Stimulated activated CD8-positive, alpha-beta memory T cell treated with anti-CD3 and anti-CD28 coated beads, Interleukin-4, amount 100 ng/mL, for 24 hours (primary cell): ENCODE results near the gene SBSN.
"Not testable (repeated sequence)": the region's sequence is repeated elsewhere in the genome, so short reads cannot be mapped to it uniquely, and the experiment has no call there.

Source experiments
- DNase-seq: peaks from one replicate; pipeline ENCODE4 v3.0.0-alpha.2; 2020; ENCODE audit warnings: low read depth

The SBSN gene

GRCh38 chr19:35508129-35508528 is 20.0 kb downstream of the SBSN start:
- DNase-seq, result no peak

GRCh38 chr19:35507561-35507960 is 20.6 kb downstream of the SBSN start:
- DNase-seq, result no peak

- no peak for DNase-seq
Measured at GRCh38 chr19:35506011-35506410, 22.1 kb downstream of the SBSN start.

- DNase-seq, result no peak
Measured at GRCh38 chr19:35502751-35503150, 25.4 kb downstream of the SBSN start.

GRCh38 chr19:35501684-35502083 is 26.4 kb downstream of the SBSN start:
- no peak for DNase-seq

- no peak for DNase-seq
Measured at GRCh38 chr19:35500611-35501010, 27.5 kb downstream of the SBSN start.

- no peak for DNase-seq
Measured at GRCh38 chr19:35498984-35499527, 29.1 kb downstream of the SBSN start.

GRCh38 chr19:35498220-35498619 is 29.9 kb downstream of the SBSN start:
- DNase-seq, result no peak

- no peak for DNase-seq
Measured at GRCh38 chr19:35497406-35497805, 30.7 kb downstream of the SBSN start.

GRCh38 chr19:35495107-35496064 is 32.7 kb downstream of the SBSN start:
- peak; percentile 68 for DNase-seq

- DNase-seq, result no peak
Measured at GRCh38 chr19:35493971-35494370, 34.1 kb downstream of the SBSN start.

GRCh38 chr19:35491836-35492360 is 36.2 kb downstream of the SBSN start:
- no peak for DNase-seq

- DNase-seq, result no peak
Measured at GRCh38 chr19:35490364-35490763, 37.7 kb downstream of the SBSN start, which contains the start of gene KRTDAP. Gene KRTDAP, minus strand, starts transcription at chr19:35490464. Its CDS starts 22 bp downstream, at chr19:35490442.

GRCh38 chr19:35488677-35489076 is 39.4 kb downstream of the SBSN start:
- DNase-seq, result no peak

- no peak for DNase-seq
Measured at GRCh38 chr19:35487656-35488182, 40.4 kb downstream of the SBSN start.

- no peak for DNase-seq
Measured at GRCh38 chr19:35486268-35486708, 41.8 kb downstream of the SBSN start.

GRCh38 chr19:35484252-35485036 is 43.7 kb downstream of the SBSN start:
- no peak for DNase-seq

GRCh38 chr19:35483089-35483488 is 45.0 kb downstream of the SBSN start:
- DNase-seq, result no peak

GRCh38 chr19:35478794-35479677 is 49.1 kb downstream of the SBSN start:
- no peak for DNase-seq

- DNase-seq, result no peak
Measured at GRCh38 chr19:35476149-35476548, 52.0 kb downstream of the SBSN start.

- DNase-seq, result not testable (repeated sequence)
Measured at GRCh38 chr19:35474594-35474993, 53.5 kb downstream of the SBSN start.
